K562 (cell line): ENCODE results near the gene LRRC10B. TPM values are rescaled to one million over a fixed set of nuclear protein-coding genes. Genes with fewer than 3 reads are reported as not detected.

Experiments
- ATAC-seq: fragments of 200-7000 bp; cut with Tn5 transposase; 3 replicates; pipeline ENCODE4 v1.9.1; 2020; ENCODE audit warnings: moderate library complexity
- BruUV-seq: library from RNA; stranded (reverse); fragments of 400-500 nt; replicated peaks from 2 replicates; lab custom pipeline; 2021; lab: Mats Ljungman, UMichigan
- CTCF ChIA-PET: fragments of 300-600 bp; formaldehyde crosslinking; extraction: SDS; loops from one replicate; lab custom pipeline; 2021; ENCODE audit warnings: low intra/inter-chr PET ratio; lab: Yijun Ruan, JAX
- POLR2A ChIA-PET: fragments of 300-600, 350-650 bp; sonication (Branson Sonifier 250); formaldehyde crosslinking; extraction: SDS; loops from one replicate; lab custom pipeline; 2021; ENCODE audit warnings: antibody characterized with exemption, inconsistent platforms; lab: Yijun Ruan, JAX
- DNase-seq, 4 experiments: peaks; one replicate each; pipeline versions ENCODE4 v3.0.0 to v3.0.0-alpha.2; 2011 to 2018; ENCODE audit warnings: low spot score in 3 of 4, mixed read lengths in 3 of 4; ENCODE audit errors: extremely low read depth in 1 of 4
- FAIRE-seq: peaks from 2 replicates; lab custom pipeline; 2011; peaks lifted over from hg19 to GRCh38; lab: Jason Lieb, UNC
- H2AFZ ChIP-seq: 2 replicates; pipeline ENCODE4 v1.6.0; 2011; ENCODE audit warnings: low read depth, low read length, control low read depth, inconsistent platforms
- H3K27ac ChIP-seq: fragments of 200-600 bp; 3 replicates; pipeline ENCODE4 v1.8.0; 2011; ENCODE audit warnings: low read depth, mild to moderate bottlenecking, control low read depth, inconsistent platforms, low read length, moderate library complexity, mixed read lengths; ENCODE audit errors: extremely low read depth
- H3K27me3 ChIP-seq, 2 experiments: fragments of 300-600 bp in 1 of 2; 2 replicates in 1 of 2; 3 replicates in 1 of 2; pipeline versions ENCODE4 v1.6.0 to v1.8.0; 2011; ENCODE audit warnings: inconsistent platforms in 2 of 2, low read length in 2 of 2, mild to moderate bottlenecking in 1 of 2, mixed read lengths in 1 of 2, moderate library complexity in 1 of 2; ENCODE audit not compliant: control insufficient read depth in 2 of 2, insufficient read depth in 2 of 2
- H3K36me3 ChIP-seq: fragments of 300-600 bp; 3 replicates; pipeline ENCODE4 v1.8.0; 2011; ENCODE audit warnings: mild to moderate bottlenecking, low read length, inconsistent platforms; ENCODE audit not compliant: control insufficient read depth, insufficient read depth
- H3K4me1 ChIP-seq, 2 experiments: fragments of 200-600 bp in 1 of 2; replicated peaks in 1 of 2; 2 replicates in 1 of 2; 3 replicates in 1 of 2; pipeline versions ENCODE4 v1.5.1 to v1.8.0; 2011; ENCODE audit warnings: inconsistent platforms in 2 of 2, low read length in 2 of 2, mild to moderate bottlenecking in 1 of 2, mixed read lengths in 1 of 2, moderate library complexity in 1 of 2; ENCODE audit not compliant: control insufficient read depth in 2 of 2, insufficient read depth in 2 of 2
- H3K4me2 ChIP-seq: 2 replicates; pipeline ENCODE4 v1.6.1; 2011; ENCODE audit warnings: low read length, control low read depth, inconsistent platforms, mixed read lengths; ENCODE audit not compliant: insufficient read depth
- H3K4me3 ChIP-seq: fragments of 200-600 bp; sonication (generic), shearing (Covaris generic); 2 replicates; pipeline ENCODE4 v1.5.1; 2016; ENCODE audit warnings: control low read depth, inconsistent platforms
- H3K79me2 ChIP-seq: fragments of 200-600 bp; 3 replicates; pipeline ENCODE4 v1.8.0; 2011; ENCODE audit warnings: low read length, inconsistent platforms; ENCODE audit not compliant: control insufficient read depth, insufficient read depth
- H3K9ac ChIP-seq, 2 experiments: 2 replicates each; pipeline versions ENCODE4 v1.6.0 to v1.6.1; 2011; ENCODE audit warnings: low read depth in 2 of 2, low read length in 2 of 2, control low read depth in 1 of 2, inconsistent platforms in 1 of 2, mild to moderate bottlenecking in 1 of 2, mixed read lengths in 1 of 2; ENCODE audit not compliant: insufficient read depth in 1 of 2
- H3K9me1 ChIP-seq: one replicate; pipeline ENCODE4 v1.6.0; 2011; ENCODE audit warnings: inconsistent platforms, mild to moderate bottlenecking, low read length, moderate library complexity; ENCODE audit not compliant: control insufficient read depth, insufficient read depth
- H3K9me3 ChIP-seq: replicated peaks from 2 replicates; pipeline ENCODE4 v1.5.1; 2011; ENCODE audit warnings: low read depth, low read length, inconsistent platforms; ENCODE audit not compliant: control insufficient read depth, insufficient read depth
- H4K20me1 ChIP-seq: replicated peaks from 2 replicates; pipeline ENCODE4 v1.6.1; 2011; ENCODE audit warnings: low read length, inconsistent platforms, mixed read lengths; ENCODE audit not compliant: control insufficient read depth, insufficient read depth
- BCLAF1 ChIP-seq, 2 experiments: fragments of 450-650 bp in 1 of 2; IDR thresholded peaks; 2 replicates each; pipeline ENCODE4 v1.6.1; 2011 to 2017; ENCODE audit warnings: low read depth in 2 of 2, antibody characterized with exemption in 1 of 2, borderline replicate concordance in 1 of 2, low read length in 1 of 2, mild to moderate bottlenecking in 1 of 2, mixed read lengths in 1 of 2; ENCODE audit not compliant: control insufficient read depth in 1 of 2
- CBX1 ChIP-seq: sonication (generic); IDR thresholded peaks from 2 replicates; pipeline ENCODE4 v1.6.1; 2016; ENCODE audit warnings: antibody characterized with exemption, low read depth, mild to moderate bottlenecking
- E2F5 ChIP-seq: sonication (generic); formaldehyde crosslinking; IDR thresholded peaks from 2 replicates; pipeline ENCODE4 v1.8.0; 2022; ENCODE audit warnings: mild to moderate bottlenecking, missing genetic modification reagents
- EP400 ChIP-seq: fragments of 450-650 bp; IDR thresholded peaks from 2 replicates; pipeline ENCODE4 v1.6.1; 2017; ENCODE audit warnings: antibody characterized with exemption, mild to moderate bottlenecking, moderate library complexity
- JUN ChIP-seq, 2 experiments: sonication (generic) in 1 of 2; formaldehyde crosslinking in 1 of 2; IDR thresholded peaks; 2 replicates each; pipeline versions ENCODE4 v1.6.1 to v1.8.0; 2012 to 2022; ENCODE audit warnings: borderline replicate concordance in 2 of 2, mild to moderate bottlenecking in 2 of 2, improper control_type of control experiment in 1 of 2, low read depth in 1 of 2, low read length in 1 of 2, missing genetic modification reagents in 1 of 2
- MLX ChIP-seq, 2 experiments: fragments of 450-650 bp in 1 of 2; sonication (generic) in 1 of 2; formaldehyde crosslinking; conservative IDR thresholded peaks; 2 replicates each; pipeline versions ENCODE4 v1.4.0 to v1.8.1; 2020 to 2022; ENCODE audit warnings: mild to moderate bottlenecking in 1 of 2, missing genetic modification reagents in 1 of 2
- NCOA1 ChIP-seq: fragments of 450-650 bp; IDR thresholded peaks from 2 replicates; pipeline ENCODE4 v1.6.1; 2016; ENCODE audit warnings: low read depth
- RFX1 ChIP-seq: fragments of 450-650 bp; IDR thresholded peaks from 2 replicates; pipeline ENCODE4 v1.6.1; 2016; ENCODE audit warnings: mild to moderate bottlenecking, moderate library complexity
- VEZF1 ChIP-seq: fragments of 200-800 bp; sonication (Bioruptor generic); IDR thresholded peaks from 2 replicates; pipeline ENCODE4 v1.6.1; 2017; ENCODE audit warnings: missing genetic modification characterization, missing compliant biosample characterization
- ZNF184 ChIP-seq: sonication (generic); formaldehyde crosslinking; IDR thresholded peaks from 2 replicates; pipeline ENCODE4 v1.5.0; 2020; ENCODE audit warnings: missing genetic modification reagents
- ZNF512 ChIP-seq: IDR thresholded peaks from 2 replicates; pipeline ENCODE4 v1.6.1; 2016; ENCODE audit warnings: missing genetic modification characterization, missing compliant biosample characterization
- WGBS: fragments of 100-300 bp; shearing (Covaris generic); methylation state at CpG from one replicate; pipeline ENCODE4 v1.1.6; 2016; ENCODE audit warnings: low coverage, mixed read lengths; ENCODE audit not compliant: insufficient coverage; ENCODE audit errors: missing lambda C conversion rate; 5-methylcytosine and 5-hydroxymethylcytosine counted together
- in situ Hi-C: fragments of 300-500 bp; cut with MboI; formaldehyde crosslinking; loops from 4 replicates; pipeline ENCODE4 v1.15.0; 2018; ENCODE audit warnings: inconsistent platforms, mixed read lengths
- intact Hi-C: fragments of 100-400 bp; cut with micrococcal nuclease; formaldehyde crosslinking; loops from 2 replicates; pipeline ENCODE4 v1.14.2; 2022
- polyA plus RNA-seq, 8 experiments: library from polyadenylated mRNA; depleted of rRNA in 4 of 8; stranded (reverse) in 5 of 8; unstranded in 3 of 8; fragments of >200 nt; fragmentation: Nextera tagmentation in 2 of 8; fragmentation: Illumina TruSeq in 1 of 8; extraction: Ambion mirVana in 2 of 8; extraction: Trizol in 1 of 8; gene quantifications; 2 replicates each; pipeline versions ENCODE4 v1.2.1 to v1.2.3, GENCODE V29; 2011 to 2014; ENCODE audit warnings: inconsistent platforms in 1 of 8, missing spikeins in 1 of 8
- total RNA-seq, 7 experiments: library from RNA; depleted of rRNA in 6 of 7; stranded (reverse); fragments of >200 nt in 6 of 7; fragmentation: Illumina TruSeq in 2 of 7; extraction: Trizol in 2 of 7; gene quantifications; 2 replicates each; pipeline versions ENCODE4 v1.2.1 to v1.2.3, GENCODE V29; 2011 to 2021; ENCODE audit warnings: low replicate concordance in 1 of 7

LRRC10B gene
- total and polyA plus RNA-seq, 9 of the 15 experiments (the other 6 are each of a cell fraction or from before 2014, with no cell fraction given) = 0.11 TPM; not detected in 8

- H3K27ac ChIP-seq = no peak overlapping the region
- H3K27me3 ChIP-seq = peaks cover 18 to 72% of the 10 kb centered on the region in 2 experiments
- no peak overlapping the region for H2AFZ ChIP-seq
- ATAC-seq (no peak), FAIRE-seq (no peak), DNase-seq (no peak)
- no TSS peak for BruUV-seq
- ChIA-PET POLR2A (interaction anchor here (0.5 kb wide), 1 partner anchor 615 kb away, joined by 4 read pairs; no protein-coding TSS in a partner anchor), CTCF (no interaction called here)
- H3K4me2 ChIP-seq = no peak overlapping the region
- no peaks in the 10 kb centered on the region for H3K9me3 ChIP-seq
- intact Hi-C loops = no loop called here
- peaks cover 4% of the 10 kb centered on the region for H3K9me1 ChIP-seq
- peak overlapping the region in 1 of 2 experiments; percentile 32; a peak in 1 of 4 replicates for H3K9ac ChIP-seq
- H3K4me1 ChIP-seq = peaks cover 0 to 25% of the 10 kb centered on the region in 2 experiments; a peak in 4 of 5 replicates
- H3K4me3 ChIP-seq = no peak overlapping the region
- H3K36me3 ChIP-seq = no peaks in the 10 kb centered on the region
- peaks cover 4% of the 10 kb centered on the region; the same call in 1 of the 2 replicates for H4K20me1 ChIP-seq
- H3K79me2 ChIP-seq = no peaks in the 10 kb centered on the region
- in situ Hi-C loops = no loop called here
- WGBS = 17% methylated on average over 16 of the region's 16 CpGs
- TF ChIP-seq MLX (CRISPR knock-in tag; conservative IDR thresholded peaks at IDR 0.05) (no peak), JUN (IDR thresholded peaks at IDR 0.05; ENCODE audit: borderline replicate concordance, low read depth, low read length) (no peak), JUN (CRISPR knock-in tag; IDR thresholded peaks at IDR 0.05; ENCODE audit: borderline replicate concordance) (no peak), VEZF1 (CRISPR knock-in tag) (no peak), E2F5 (CRISPR knock-in tag) (no peak), ZNF184 (CRISPR knock-in tag) (no peak), NCOA1 (no peak), RFX1 (no peak), ZNF512 (tag) (no peak), CBX1 (no peak), EP400 (no peak), BCLAF1 (IDR thresholded peaks at IDR 0.05; ENCODE audit: borderline replicate concordance in 1 of 2, control insufficient read depth in 1 of 2, low read depth in 2 of 2, low read length in 1 of 2) (no peak)
Measured at GRCh38 chr11:61510166-61510919, 1.8 kb downstream of the LRRC10B start.
